ENCODE measurements around the gene EPHA5. TPM values are rescaled to one million over a fixed set of nuclear protein-coding genes. Genes with fewer than 3 reads are reported as not detected.

The EPHA5 gene
- total RNA-seq, 1 experiment from 2014 or later, result not detected

DNA sequence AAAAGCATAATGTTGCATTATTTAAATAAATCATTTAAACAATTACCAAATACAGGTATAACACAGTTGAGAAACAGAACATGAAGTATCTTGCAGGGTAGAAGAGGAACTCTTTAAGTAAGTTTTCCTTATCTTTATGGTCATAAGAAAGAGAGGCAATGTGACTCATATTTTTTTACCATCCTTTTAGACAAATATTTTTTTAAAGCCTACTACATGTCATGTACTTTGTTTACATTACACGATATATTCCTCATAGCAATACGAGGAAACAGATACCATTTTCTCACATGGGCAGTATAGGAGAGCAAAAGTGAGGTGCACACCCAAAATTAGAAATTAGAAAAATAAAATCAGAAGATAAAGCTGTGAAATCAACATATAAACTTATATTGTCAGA lies 49.3 kb upstream of the EPHA5 start:
- Histone ChIP-seq H2BK12ac (ENCODE audit: insufficient read length, low read depth, low read length) (no peak overlapping the region), H4K91ac (ENCODE audit: insufficient read length, low read depth, low read length) (no peak overlapping the region), H3K18ac (ENCODE audit: insufficient read length, low read depth, low read length) (no peak overlapping the region), H4K5ac (ENCODE audit: insufficient read length, low read depth, low read length) (no peak overlapping the region), H2BK120ac (ENCODE audit: low read depth, low read length, poor library complexity, severe bottlenecking) (no peak overlapping the region), H3K79me1 (ENCODE audit: insufficient read depth, low read depth, low read length, poor library complexity, severe bottlenecking) (no peaks in the 10 kb centered on the region), H4K8ac (replicated peaks; ENCODE audit: insufficient read length, low read depth, low read length) (no peak overlapping the region), H3K4me2 (ENCODE audit: insufficient read depth, insufficient read length, low read length) (no peak overlapping the region), H3K27me3 (ENCODE audit: insufficient read depth, low read length) (no peaks in the 10 kb centered on the region), H3K79me2 (ENCODE audit: insufficient read depth, low read length) (no peaks in the 10 kb centered on the region), H3K9ac (ENCODE audit: extremely low read depth, insufficient read length, low read length) (no peak overlapping the region), H3K23ac (ENCODE audit: insufficient read length, low read depth, low read length) (no peak overlapping the region), H3K56ac (ENCODE audit: insufficient read length, low read depth, low read length) (no peak overlapping the region), H2BK20ac (ENCODE audit: low read depth, low read length, poor library complexity, severe bottlenecking) (no peak overlapping the region), H2AFZ (ENCODE audit: low read length) (no peak overlapping the region), H3K27ac (ENCODE audit: insufficient read length, low read depth, low read length) (no peak overlapping the region), H2AK5ac (ENCODE audit: insufficient read length, low read length) (no peak overlapping the region), H3K23me2 (ENCODE audit: insufficient read length, low read depth, low read length, poor library complexity, severe bottlenecking) (no peaks in the 10 kb centered on the region), H3T11ph (ENCODE audit: low read length) (no peak overlapping the region), H3K14ac (ENCODE audit: insufficient read depth, low read length) (no peak overlapping the region), H2BK5ac (ENCODE audit: insufficient read length, low read length) (no peak overlapping the region), H4K20me1 (ENCODE audit: control insufficient read depth, insufficient read depth, insufficient read length) (no peaks in the 10 kb centered on the region), H3K9me3 (ENCODE audit: control insufficient read depth, low read depth, low read length) (no peaks in the 10 kb centered on the region), H2BK15ac (ENCODE audit: low read depth, low read length) (no peak overlapping the region), H3K4ac (ENCODE audit: low read depth, low read length) (no peak overlapping the region), H3K4me1 (ENCODE audit: insufficient read depth, low read length) (no peaks in the 10 kb centered on the region)
- WGBS (ENCODE audit: extremely low coverage, insufficient read length, low lambda C conversion rate), result no CpG with 5 or more reads among the region's 2 CpGs
- no peaks in the 10 kb centered on the region for H3K27me3 Mint-ChIP-seq (ENCODE audit: low read depth)
- H3K36me3 Mint-ChIP-seq (ENCODE audit: insufficient read depth in 1 of 3, low read depth in 3 of 3), result peaks cover 0 to 5% (median 0%) of the 10 kb centered on the region in 3 experiments; a peak in 2 of 7 replicates
- H3K4me3 Mint-ChIP-seq, result no peak overlapping the region
- peaks cover 5% of the 10 kb centered on the region in 2 experiments; a peak in 4 of 5 replicates for H3K9me3 Mint-ChIP-seq
- TF ChIP-seq, protein P1, sequence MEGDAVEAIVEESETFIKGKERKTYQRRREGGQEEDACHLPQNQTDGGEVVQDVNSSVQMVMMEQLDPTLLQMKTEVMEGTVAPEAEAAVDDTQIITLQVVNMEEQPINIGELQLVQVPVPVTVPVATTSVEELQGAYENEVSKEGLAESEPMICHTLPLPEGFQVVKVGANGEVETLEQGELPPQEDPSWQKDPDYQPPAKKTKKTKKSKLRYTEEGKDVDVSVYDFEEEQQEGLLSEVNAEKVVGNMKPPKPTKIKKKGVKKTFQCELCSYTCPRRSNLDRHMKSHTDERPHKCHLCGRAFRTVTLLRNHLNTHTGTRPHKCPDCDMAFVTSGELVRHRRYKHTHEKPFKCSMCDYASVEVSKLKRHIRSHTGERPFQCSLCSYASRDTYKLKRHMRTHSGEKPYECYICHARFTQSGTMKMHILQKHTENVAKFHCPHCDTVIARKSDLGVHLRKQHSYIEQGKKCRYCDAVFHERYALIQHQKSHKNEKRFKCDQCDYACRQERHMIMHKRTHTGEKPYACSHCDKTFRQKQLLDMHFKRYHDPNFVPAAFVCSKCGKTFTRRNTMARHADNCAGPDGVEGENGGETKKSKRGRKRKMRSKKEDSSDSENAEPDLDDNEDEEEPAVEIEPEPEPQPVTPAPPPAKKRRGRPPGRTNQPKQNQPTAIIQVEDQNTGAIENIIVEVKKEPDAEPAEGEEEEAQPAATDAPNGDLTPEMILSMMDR (conservative IDR thresholded peaks at IDR 0.05), result no peak
- DNase-seq, result no peak
- H3K27ac Mint-ChIP-seq, result no peak overlapping the region
- no peaks in the 10 kb centered on the region for H3K4me1 Mint-ChIP-seq
